Measurements from ENCODE around the gene RPL39. TPM values are rescaled to one million over a fixed set of nuclear protein-coding genes. Genes with fewer than 3 reads are reported as not detected.

Gene RPL39
- total RNA-seq, 3 donors from 2014 or later: 7,705 to 9,033 (median 8,363) TPM

DNA sequence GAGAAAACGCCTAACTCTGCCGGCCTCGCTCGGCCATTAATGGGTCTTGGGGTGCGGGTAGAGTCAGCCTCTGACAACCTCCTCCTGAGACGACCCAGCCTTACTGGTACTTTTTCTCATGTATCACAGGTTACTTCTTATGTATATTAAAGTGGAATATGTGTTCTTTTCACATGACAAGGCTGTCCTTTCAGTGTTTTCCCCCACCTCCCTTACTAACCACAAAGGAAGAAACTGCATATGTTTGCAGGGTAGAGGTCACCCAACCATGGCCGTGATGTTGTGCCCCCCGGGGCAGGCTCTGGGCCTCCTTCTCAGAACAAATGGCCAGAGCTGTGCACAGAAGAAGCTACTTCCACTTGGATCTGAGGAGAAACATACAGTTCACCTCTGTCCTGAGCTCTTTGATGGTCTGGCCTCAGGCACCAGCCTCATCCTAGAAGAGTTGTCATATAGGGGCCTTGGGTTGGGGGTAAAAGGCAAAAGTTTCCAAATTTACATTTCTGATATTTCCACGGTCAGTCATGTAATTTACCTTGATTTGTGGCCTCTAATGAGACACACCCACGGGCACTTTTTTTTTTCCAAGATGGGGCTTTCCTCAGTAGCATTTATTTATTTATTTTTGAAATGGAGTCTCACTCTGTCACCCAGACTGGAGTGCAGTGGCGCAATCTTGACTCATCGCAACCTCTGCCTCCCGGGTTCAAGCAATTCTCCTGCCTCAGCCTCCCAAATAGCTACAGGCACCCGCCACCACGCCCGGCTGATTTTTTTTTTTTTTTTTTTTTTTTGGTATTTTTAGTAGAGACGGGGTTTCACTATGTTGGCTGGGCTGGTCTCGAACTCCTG, 31.2 kb downstream of the RPL39 start:
- Histone ChIP-seq H3K4me3 (no peak overlapping the region), H3K27me3 (peaks cover 0 to 17% of the 10 kb centered on the region in 2 donors), H3K27ac (no peak overlapping the region), H3K4me1 (no peaks in the 10 kb centered on the region), H3K36me3 (no peaks in the 10 kb centered on the region), H3K9me3 (no peaks in the 10 kb centered on the region)
- TF ChIP-seq, protein P1, sequence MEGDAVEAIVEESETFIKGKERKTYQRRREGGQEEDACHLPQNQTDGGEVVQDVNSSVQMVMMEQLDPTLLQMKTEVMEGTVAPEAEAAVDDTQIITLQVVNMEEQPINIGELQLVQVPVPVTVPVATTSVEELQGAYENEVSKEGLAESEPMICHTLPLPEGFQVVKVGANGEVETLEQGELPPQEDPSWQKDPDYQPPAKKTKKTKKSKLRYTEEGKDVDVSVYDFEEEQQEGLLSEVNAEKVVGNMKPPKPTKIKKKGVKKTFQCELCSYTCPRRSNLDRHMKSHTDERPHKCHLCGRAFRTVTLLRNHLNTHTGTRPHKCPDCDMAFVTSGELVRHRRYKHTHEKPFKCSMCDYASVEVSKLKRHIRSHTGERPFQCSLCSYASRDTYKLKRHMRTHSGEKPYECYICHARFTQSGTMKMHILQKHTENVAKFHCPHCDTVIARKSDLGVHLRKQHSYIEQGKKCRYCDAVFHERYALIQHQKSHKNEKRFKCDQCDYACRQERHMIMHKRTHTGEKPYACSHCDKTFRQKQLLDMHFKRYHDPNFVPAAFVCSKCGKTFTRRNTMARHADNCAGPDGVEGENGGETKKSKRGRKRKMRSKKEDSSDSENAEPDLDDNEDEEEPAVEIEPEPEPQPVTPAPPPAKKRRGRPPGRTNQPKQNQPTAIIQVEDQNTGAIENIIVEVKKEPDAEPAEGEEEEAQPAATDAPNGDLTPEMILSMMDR (IDR thresholded peaks at IDR 0.05): no peak
- TF ChIP-seq POLR2AphosphoS5 (IDR thresholded peaks at IDR 0.05): no peak
- no peak for TF ChIP-seq POLR2A (IDR thresholded peaks at IDR 0.05)
- DNase-seq (ENCODE audit: low spot score in 2 of 2): no peak
- intact Hi-C loops (cut with DNase I; ENCODE audit: low total_unique reads): no loop called here

DNA sequence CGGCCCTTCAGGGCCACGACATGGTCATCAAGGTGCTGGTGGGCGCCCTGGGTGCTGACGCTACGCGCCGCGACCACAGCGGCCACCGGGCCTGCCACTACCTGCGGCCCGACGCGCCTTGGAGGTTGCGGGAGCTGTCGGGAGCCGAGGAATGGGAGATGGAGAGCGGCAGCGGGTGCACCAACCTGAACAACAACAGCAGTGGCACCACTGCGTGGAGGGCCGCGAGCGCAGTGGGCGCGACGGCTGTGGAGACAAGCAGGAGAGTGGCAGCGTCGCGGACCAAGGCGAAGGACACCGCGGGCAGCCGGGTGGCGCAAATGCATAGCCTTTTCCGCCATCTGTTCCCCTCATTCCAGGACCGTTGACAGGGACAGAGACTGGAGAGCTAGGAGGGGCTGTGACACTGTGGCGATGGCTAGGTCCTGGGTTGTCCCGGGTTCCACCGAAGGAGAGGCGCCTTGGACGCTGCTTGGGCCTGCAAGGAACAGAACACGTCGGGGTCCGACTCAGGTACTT, 32.1 kb downstream of the RPL39 start:
- Histone ChIP-seq H3K4me3 (peak overlapping the region; percentile 43 to 65 (median 56)), H3K36me3 (no peaks in the 10 kb centered on the region), H3K27ac (no peak overlapping the region), H3K4me1 (no peaks in the 10 kb centered on the region), H3K27me3 (peaks cover 0 to 17% of the 10 kb centered on the region in 2 donors), H3K9me3 (no peaks in the 10 kb centered on the region)
- TF ChIP-seq POLR2AphosphoS5 (IDR thresholded peaks at IDR 0.05): no peak
- TF ChIP-seq, protein P1 (IDR thresholded peaks at IDR 0.05): no peak
- TF ChIP-seq POLR2A (IDR thresholded peaks at IDR 0.05): no peak
- DNase-seq (ENCODE audit: low spot score in 2 of 2): no peak
- intact Hi-C loops (cut with DNase I; ENCODE audit: low total_unique reads): no loop called here

DNA sequence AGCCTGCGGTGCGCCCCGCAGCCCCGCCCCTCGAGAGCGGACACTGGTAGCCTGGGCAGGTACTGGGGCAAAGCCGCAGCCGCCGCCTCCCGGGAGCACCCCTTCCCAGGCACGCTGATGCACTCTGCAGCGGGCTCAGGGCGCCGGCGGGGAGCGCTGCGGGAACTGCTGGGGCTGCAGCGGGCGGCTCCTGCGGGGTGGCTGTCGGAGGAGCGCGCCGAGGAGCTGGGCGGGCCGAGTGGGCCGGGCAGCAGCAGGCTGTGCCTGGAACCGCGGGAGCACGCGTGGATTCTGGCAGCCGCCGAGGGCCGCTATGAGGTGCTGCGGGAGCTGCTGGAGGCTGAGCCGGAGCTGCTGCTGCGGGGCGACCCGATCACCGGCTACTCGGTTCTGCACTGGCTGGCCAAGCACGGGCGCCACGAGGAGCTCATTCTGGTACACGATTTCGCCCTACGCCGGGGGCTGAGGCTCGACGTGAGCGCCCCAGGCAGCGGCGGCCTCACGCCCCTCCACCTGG, 32.6 kb downstream of the RPL39 start:
- no peak for DNase-seq (ENCODE audit: low spot score in 2 of 2)
- Histone ChIP-seq H3K9me3 (no peaks in the 10 kb centered on the region), H3K4me3 (peak overlapping the region; percentile 43 to 65 (median 56)), H3K36me3 (no peaks in the 10 kb centered on the region), H3K27me3 (peaks cover 0 to 17% of the 10 kb centered on the region in 2 donors), H3K27ac (peak overlapping the region in 1 of 2 donors; percentile 33), H3K4me1 (no peaks in the 10 kb centered on the region)
- TF ChIP-seq, protein P1 (IDR thresholded peaks at IDR 0.05): no peak
- TF ChIP-seq POLR2AphosphoS5 (IDR thresholded peaks at IDR 0.05): no peak
- no peak for TF ChIP-seq POLR2A (IDR thresholded peaks at IDR 0.05)
- intact Hi-C loops (cut with DNase I; ENCODE audit: low total_unique reads): no loop called here

DNA sequence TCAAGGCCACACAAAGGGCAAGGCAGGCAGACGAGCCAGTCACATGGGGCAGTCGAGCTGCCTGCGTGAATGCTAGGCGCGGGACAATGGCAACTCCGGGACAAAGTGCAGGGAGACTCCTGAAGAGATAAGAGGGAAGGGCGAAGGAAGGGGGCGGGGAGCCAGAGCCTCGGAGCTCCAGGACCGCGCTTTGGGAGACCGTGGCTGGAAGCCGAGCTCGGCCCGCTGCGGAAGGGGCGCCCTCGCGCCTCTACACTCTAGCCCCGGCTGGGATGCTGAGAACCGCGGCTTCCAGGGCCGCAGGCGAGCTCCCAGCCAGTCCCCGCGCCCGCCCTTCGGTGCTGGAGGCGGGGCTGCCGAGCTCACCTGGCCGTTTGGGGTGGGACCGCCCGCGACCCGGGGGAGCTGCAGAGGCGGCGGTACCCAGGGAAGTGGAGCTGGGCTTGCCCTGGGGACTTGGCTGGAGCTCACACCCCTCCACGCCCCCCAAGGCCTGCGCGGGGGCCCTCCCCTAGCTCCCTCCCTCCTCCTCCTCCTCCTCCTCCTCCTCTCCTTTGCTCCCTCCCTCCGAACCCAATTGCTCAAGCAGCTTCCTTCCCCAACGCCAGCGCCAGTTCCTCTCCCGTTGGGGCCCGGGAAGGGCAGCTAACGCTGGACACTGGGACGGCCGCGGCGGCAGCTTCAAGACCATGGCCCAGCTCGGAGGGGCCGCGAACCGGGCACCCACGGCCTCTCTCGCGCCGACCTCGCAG, 33.3 kb downstream of the RPL39 start, which contains the start of gene SOWAHD:
Gene SOWAHD, plus strand, starts transcription at position 610 of the 752 bp plus-strand sequence. Its CDS starts 80 bp downstream, at position 690.
- H3K4me1 ChIP-seq: no peaks in the 10 kb centered on the region
- no peaks in the 10 kb centered on the region for H3K9me3 ChIP-seq
- peaks cover 0 to 17% of the 10 kb centered on the region in 2 donors for H3K27me3 ChIP-seq
- no peaks in the 10 kb centered on the region for H3K36me3 ChIP-seq
- no peak for TF ChIP-seq POLR2AphosphoS5 (IDR thresholded peaks at IDR 0.05)
- TF ChIP-seq, protein P1 (IDR thresholded peaks at IDR 0.05): no peak
- TF ChIP-seq POLR2A (IDR thresholded peaks at IDR 0.05): no peak
- peak within 1 kb of the TSS; percentile 43 to 65 (median 56) for H3K4me3 ChIP-seq
- intact Hi-C loops (cut with DNase I; ENCODE audit: low total_unique reads): no loop called here
- no peak for DNase-seq (ENCODE audit: low spot score in 2 of 2)
- peak within 1 kb of the TSS in 1 of 2 donors; percentile 33 for H3K27ac ChIP-seq
